HEK293 (cell line): ENCODE results near the gene TPO.

ENCODE experiments used
- YY1 ChIP-seq: fragments of 450-650 bp; formaldehyde crosslinking; IDR thresholded peaks from 2 replicates; pipeline ENCODE4 v1.5.1; 2018; ENCODE audit warnings: missing biosample characterization, missing genetic modification characterization
- ZBTB1 ChIP-seq: fragments of 450-650 bp; formaldehyde crosslinking; IDR thresholded peaks from 2 replicates; pipeline ENCODE4 v1.5.1; 2016; ENCODE audit warnings: missing biosample characterization, missing genetic modification characterization
- ZNF121 ChIP-seq: fragments of 450-650 bp; formaldehyde crosslinking; IDR thresholded peaks from 2 replicates; pipeline ENCODE4 v1.5.1; 2016; ENCODE audit warnings: missing biosample characterization, missing genetic modification characterization
- ZNF140 ChIP-seq: fragments of 450-650 bp; formaldehyde crosslinking; IDR thresholded peaks from 2 replicates; pipeline ENCODE4 v1.5.1; 2016; ENCODE audit warnings: missing biosample characterization, missing genetic modification characterization
- ZNF571 ChIP-seq: fragments of 450-650 bp; formaldehyde crosslinking; IDR thresholded peaks from 2 replicates; pipeline ENCODE4 v1.5.0; 2017; ENCODE audit warnings: missing biosample characterization, missing genetic modification characterization
- TF ChIP-seq, protein P1 (sequence below): fragments of 450-650 bp; formaldehyde crosslinking; IDR thresholded peaks from 2 replicates; pipeline ENCODE4 v1.5.1; 2017; ENCODE audit warnings: missing biosample characterization, mild to moderate bottlenecking, missing genetic modification characterization, moderate library complexity

DNA sequence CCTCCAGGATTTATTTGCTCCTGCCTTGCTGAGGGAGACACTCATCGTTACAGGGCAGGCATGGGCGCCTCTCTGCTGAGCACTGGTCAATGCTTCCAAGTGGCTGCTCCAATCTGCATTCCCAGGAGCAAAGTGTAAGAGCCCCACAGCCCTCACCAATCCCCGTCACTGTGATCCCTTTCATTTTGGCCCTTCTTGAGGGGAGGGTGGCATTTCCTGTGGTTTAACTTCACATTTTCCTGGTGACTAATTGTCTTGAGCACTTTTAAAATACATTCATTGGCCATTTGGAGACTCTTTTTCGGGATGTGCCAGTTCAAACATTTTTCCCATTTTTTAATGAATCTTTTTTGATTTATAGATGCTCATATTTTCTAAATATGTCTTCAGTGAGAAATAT is 33.0 kb downstream of the TPO start:
- TF ChIP-seq ZNF140 (tag by site-specific recombination) (no peak), YY1 (tag by site-specific recombination) (no peak), ZBTB1 (tag by site-specific recombination) (no peak), ZNF571 (tag by site-specific recombination) (no peak), ZNF121 (tag by site-specific recombination) (no peak)
- TF ChIP-seq, protein P1, sequence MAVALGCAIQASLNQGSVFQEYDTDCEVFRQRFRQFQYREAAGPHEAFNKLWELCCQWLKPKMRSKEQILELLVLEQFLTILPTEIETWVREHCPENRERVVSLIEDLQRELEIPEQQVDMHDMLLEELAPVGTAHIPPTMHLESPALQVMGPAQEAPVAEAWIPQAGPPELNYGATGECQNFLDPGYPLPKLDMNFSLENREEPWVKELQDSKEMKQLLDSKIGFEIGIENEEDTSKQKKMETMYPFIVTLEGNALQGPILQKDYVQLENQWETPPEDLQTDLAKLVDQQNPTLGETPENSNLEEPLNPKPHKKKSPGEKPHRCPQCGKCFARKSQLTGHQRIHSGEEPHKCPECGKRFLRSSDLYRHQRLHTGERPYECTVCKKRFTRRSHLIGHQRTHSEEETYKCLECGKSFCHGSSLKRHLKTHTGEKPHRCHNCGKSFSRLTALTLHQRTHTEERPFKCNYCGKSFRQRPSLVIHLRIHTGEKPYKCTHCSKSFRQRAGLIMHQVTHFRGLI (tag by site-specific recombination): no peak
